ENCODE measurements around the gene MYO19. TPM values are rescaled to one million over a fixed set of nuclear protein-coding genes. Genes with fewer than 3 reads are reported as not detected.

MYO19 gene
- total and polyA plus RNA-seq, 2 of the 8 experiments (the other 6 are each of a cell fraction or from before 2014, with no cell fraction given): 126 to 163 TPM

GRCh38 chr17:36535669-36536081 is 1.0 kb upstream of the MYO19 start:
- Histone ChIP-seq H3K27ac (ENCODE audit: low read depth, low read length) (no peak overlapping the region; the same call in 1 of the 2 replicates), H3K9me3 (ENCODE audit: insufficient read depth in 2 of 2, low read depth in 1 of 2, low read length in 1 of 2) (no peaks in the 10 kb centered on the region), H3K56ac (replicated peaks; ENCODE audit: insufficient read length, low read depth, low read length) (peak overlapping the region; percentile 32), H4K8ac (ENCODE audit: extremely low read depth, insufficient read depth, low read length) (peak overlapping the region; percentile 99; the same call in 1 of the 2 replicates), H3K4me3 (ENCODE audit: extremely low read depth in 1 of 4, insufficient read depth in 2 of 4, low read depth in 3 of 4, low read length in 4 of 4) (peak overlapping the region; percentile 84 to 96 (median 87)), H2BK15ac (ENCODE audit: low read length) (no peak overlapping the region), H2BK20ac (ENCODE audit: low read length) (no peak overlapping the region), H2AFZ (ENCODE audit: low read length) (no peak overlapping the region), H3K14ac (ENCODE audit: insufficient read length) (no peak overlapping the region), H4K5ac (ENCODE audit: insufficient read length, low read depth, low read length) (peak overlapping the region; percentile 14), H4K20me1 (replicated peaks in 1 of 2; ENCODE audit: control insufficient read depth in 1 of 2, insufficient read depth in 2 of 2, low read length in 2 of 2) (peaks cover 0 to 3% of the 10 kb centered on the region in 2 experiments), H3K4me1 (replicated peaks in 1 of 4; ENCODE audit: control insufficient read depth in 3 of 4, insufficient read depth in 4 of 4, low read length in 3 of 4) (peaks cover 3 to 6% (median 5%) of the 10 kb centered on the region in 4 experiments; a peak in 4 of 7 replicates), H3K79me2 (ENCODE audit: control insufficient read depth in 1 of 2, insufficient read depth in 2 of 2, low read length in 2 of 2) (peaks cover 0 to 37% of the 10 kb centered on the region in 2 experiments; a peak in 3 of 4 replicates), H3K36me3 (ENCODE audit: control insufficient read depth in 2 of 4, insufficient read depth in 4 of 4, low read length in 3 of 4) (peaks cover 26 to 45% (median 32%) of the 10 kb centered on the region in 4 experiments), H3K27me3 (replicated peaks in 1 of 4; ENCODE audit: control insufficient read depth in 3 of 4, extremely low read depth in 1 of 4, insufficient read depth in 3 of 4, low read length in 3 of 4) (no peaks in the 10 kb centered on the region), H3K4me2 (ENCODE audit: insufficient read depth in 1 of 2, low read depth in 2 of 2, low read length in 2 of 2) (peak overlapping the region; percentile 77 to 92), H3K18ac (ENCODE audit: extremely low read depth, low read length) (peak overlapping the region; percentile 60; the same call in 1 of the 2 replicates), H2AK5ac (ENCODE audit: low read depth, low read length) (0 out of 2 replicates have a peak overlapping the region, but pooled peaks have one; percentile 43), H3K9ac (replicated peaks in 1 of 4; ENCODE audit: extremely low read depth in 1 of 4, low read depth in 3 of 4, low read length in 3 of 4) (peak overlapping the region; percentile 55 to 97 (median 80)), H3K23ac (ENCODE audit: insufficient read length) (no peak overlapping the region), H2BK12ac (ENCODE audit: low read depth, low read length) (no peak overlapping the region), H3K23me2 (ENCODE audit: low read depth, low read length) (peaks cover 11% of the 10 kb centered on the region), H3K79me1 (ENCODE audit: low read depth, low read length) (peaks cover 3% of the 10 kb centered on the region; the same call in 1 of the 2 replicates), H3K4ac (replicated peaks; ENCODE audit: insufficient read length, low read depth, low read length) (peak overlapping the region; percentile 74), H2BK5ac (ENCODE audit: low read depth, low read length) (no peak overlapping the region; the same call in 1 of the 2 replicates), H4K91ac (replicated peaks; ENCODE audit: insufficient read length, low read length) (no peak overlapping the region), H2BK120ac (replicated peaks; ENCODE audit: low read depth, low read length) (no peak overlapping the region)
- ChIA-PET POLR2A (ENCODE audit: partially characterized antibody) (interaction anchor here (0.9 to 4.9 kb wide), 16 partner anchors 10 to 66 kb away, joined by 3 to 101 read pairs (median 5); partner anchors contain the start of genes DHRS11, GGNBP2 and ZNHIT3), CTCF (ENCODE audit: partially characterized antibody) (interaction anchor here (1.3 kb wide), 1 partner anchor 66 kb away, joined by 4 read pairs; the partner anchor contains the start of gene MRM1)
- 14% methylated on average over 15 of the region's 15 CpGs; no CpG with 5 or more reads in 1 of the 2 experiments for WGBS, 2 experiments (ENCODE audit: extremely low coverage in 1 of 2, insufficient coverage in 1 of 2, insufficient read length in 1 of 2, insufficient replicate concordance in 2 of 2, low coverage in 1 of 2, low lambda C conversion rate in 2 of 2, missing lambda C conversion rate in 1 of 2)
- TF ChIP-seq KDM4A (IDR thresholded peaks at IDR 0.05; ENCODE audit: low read depth, low read length, severe bottlenecking) (peak; percentile 20), KDM1A (IDR thresholded peaks at IDR 0.05; ENCODE audit: borderline replicate concordance, low read length) (0 out of 2 replicates have a peak, but pooled peaks have one; percentile 48), ZNF274 (IDR thresholded peaks at IDR 0.05; ENCODE audit: borderline replicate concordance, extremely low read depth, low read length) (no peak), PHF8 (conservative IDR thresholded peaks at IDR 0.05; ENCODE audit: low read depth, low read length) (peak; percentile 49; the same call in 1 of the 2 replicates)
- DNase-seq (ENCODE audit: low read depth in 1 of 2, low spot score in 2 of 2) (no peak), FAIRE-seq (no peak)

Measured in H1 (cell line).